HepG2 (cell line): ENCODE results near the gene TMEM198. TPM values are rescaled to one million over a fixed set of nuclear protein-coding genes. Genes with fewer than 3 reads are reported as not detected.

Source experiments
- RBFOX2 ChIP-seq: fragments of 200-400 bp; formaldehyde crosslinking; IDR thresholded peaks from 2 replicates; pipeline ENCODE4 v1.6.1; 2017; ENCODE audit warnings: low read depth, mild to moderate bottlenecking, low read length
- ZNF768 ChIP-seq: sonication (generic); formaldehyde crosslinking; IDR thresholded peaks from 2 replicates; pipeline ENCODE4 v1.4.0; 2020; ENCODE audit warnings: missing genetic modification reagents
- polyA plus RNA-seq, 8 experiments: library from polyadenylated mRNA; depleted of rRNA in 3 of 8; stranded (reverse) in 7 of 8; unstranded in 1 of 8; fragments of >200 nt; fragmentation: Illumina TruSeq in 4 of 8; extraction: Trizol in 4 of 8; gene quantifications; 2 replicates each; pipeline versions ENCODE4 v1.2.1 to v1.2.3, GENCODE V29; 2011 to 2016; ENCODE audit warnings: low read depth in 4 of 8, missing spikeins in 1 of 8, mixed read lengths in 1 of 8; ENCODE audit not compliant: insufficient read depth in 1 of 8
- total RNA-seq, 5 experiments: library from RNA; depleted of rRNA; stranded (reverse); fragments of >200 nt; fragmentation: Illumina TruSeq; extraction: Trizol; gene quantifications; 2 replicates each; pipeline ENCODE4 v1.2.3, GENCODE V29; 2016; ENCODE audit warnings: low read depth in 1 of 5
- TF ChIP-seq, protein P1 (sequence below): sonication (generic); formaldehyde crosslinking; IDR thresholded peaks from 2 replicates; pipeline ENCODE4 v1.4.0; 2020; ENCODE audit warnings: missing genetic modification reagents, mild to moderate bottlenecking, borderline replicate concordance
- TF ChIP-seq, protein P2 (sequence below): sonication (generic); formaldehyde crosslinking; IDR thresholded peaks from 2 replicates; pipeline ENCODE4 v1.4.0; 2020; ENCODE audit warnings: missing genetic modification reagents
- TF ChIP-seq, protein P3 (sequence below): sonication (generic); formaldehyde crosslinking; conservative IDR thresholded peaks from 2 replicates; pipeline ENCODE4 v1.8.0; 2022; ENCODE audit warnings: missing genetic modification reagents

Gene TMEM198
- total and polyA plus RNA-seq, 2 of the 13 experiments (the other 11 are each of a cell fraction or from before 2014, with no cell fraction given): 17.3 to 23.5 TPM

DNA sequence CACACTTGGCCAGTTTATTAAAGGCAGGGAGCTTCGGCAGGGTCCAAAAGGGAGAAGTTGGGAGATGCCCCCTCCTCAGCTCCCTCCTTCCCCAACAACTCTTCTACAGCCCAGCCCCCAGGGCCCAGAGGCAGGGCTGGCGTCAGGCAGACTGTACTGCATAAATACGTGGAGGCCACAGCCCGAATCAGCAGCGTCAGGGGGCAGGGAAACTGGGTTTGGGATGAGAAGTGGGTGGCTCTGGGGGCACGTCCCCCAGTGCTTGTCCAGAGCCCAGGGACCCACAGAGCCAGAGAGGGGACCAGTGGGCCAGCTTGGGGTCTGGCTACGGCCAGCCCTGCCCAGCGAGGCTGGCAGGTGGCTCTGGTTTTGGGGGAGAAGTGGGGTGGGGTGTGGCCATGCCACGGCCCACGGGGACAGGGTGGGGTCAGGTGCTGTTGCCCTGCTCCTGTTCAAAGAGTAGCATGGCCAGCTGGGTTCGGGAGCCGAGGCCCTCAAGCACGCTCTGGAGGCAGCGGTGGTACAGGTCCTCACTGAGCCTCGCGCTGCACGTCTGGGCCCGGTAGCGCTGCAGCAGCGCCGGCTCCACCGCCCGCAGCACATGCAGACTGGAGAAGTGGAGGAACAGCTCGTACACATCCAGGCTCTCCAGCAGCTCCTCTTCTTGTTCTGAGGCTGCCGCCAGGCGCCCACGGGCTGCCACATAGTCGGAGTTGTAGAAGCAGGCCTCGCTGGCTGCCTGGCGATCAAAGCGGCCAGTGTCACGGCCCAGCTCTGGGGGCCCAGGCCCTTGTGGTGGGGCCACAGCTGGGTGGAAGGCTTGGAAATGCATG lies 4.7 kb upstream of the TMEM198 start (continued):
- TF ChIP-seq, protein P1, sequence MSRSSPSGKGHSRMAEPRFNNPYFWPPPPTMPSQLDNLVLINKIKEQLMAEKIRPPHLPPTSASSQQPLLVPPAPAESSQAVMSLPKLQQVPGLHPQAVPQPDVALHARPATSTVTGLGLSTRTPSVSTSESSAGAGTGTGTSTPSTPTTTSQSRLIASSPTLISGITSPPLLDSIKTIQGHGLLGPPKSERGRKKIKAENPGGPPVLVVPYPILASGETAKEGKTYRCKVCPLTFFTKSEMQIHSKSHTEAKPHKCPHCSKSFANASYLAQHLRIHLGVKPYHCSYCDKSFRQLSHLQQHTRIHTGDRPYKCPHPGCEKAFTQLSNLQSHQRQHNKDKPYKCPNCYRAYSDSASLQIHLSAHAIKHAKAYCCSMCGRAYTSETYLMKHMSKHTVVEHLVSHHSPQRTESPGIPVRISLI (CRISPR knock-in tag): no peak
- TF ChIP-seq RBFOX2: peak; percentile 21
- TF ChIP-seq, protein P2, sequence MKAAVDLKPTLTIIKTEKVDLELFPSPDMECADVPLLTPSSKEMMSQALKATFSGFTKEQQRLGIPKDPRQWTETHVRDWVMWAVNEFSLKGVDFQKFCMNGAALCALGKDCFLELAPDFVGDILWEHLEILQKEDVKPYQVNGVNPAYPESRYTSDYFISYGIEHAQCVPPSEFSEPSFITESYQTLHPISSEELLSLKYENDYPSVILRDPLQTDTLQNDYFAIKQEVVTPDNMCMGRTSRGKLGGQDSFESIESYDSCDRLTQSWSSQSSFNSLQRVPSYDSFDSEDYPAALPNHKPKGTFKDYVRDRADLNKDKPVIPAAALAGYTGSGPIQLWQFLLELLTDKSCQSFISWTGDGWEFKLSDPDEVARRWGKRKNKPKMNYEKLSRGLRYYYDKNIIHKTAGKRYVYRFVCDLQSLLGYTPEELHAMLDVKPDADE (CRISPR knock-in tag): 0 out of 2 replicates have a peak, but pooled peaks have one; percentile 43
- TF ChIP-seq ZNF768 (CRISPR knock-in tag): no peak
- TF ChIP-seq, protein P3, sequence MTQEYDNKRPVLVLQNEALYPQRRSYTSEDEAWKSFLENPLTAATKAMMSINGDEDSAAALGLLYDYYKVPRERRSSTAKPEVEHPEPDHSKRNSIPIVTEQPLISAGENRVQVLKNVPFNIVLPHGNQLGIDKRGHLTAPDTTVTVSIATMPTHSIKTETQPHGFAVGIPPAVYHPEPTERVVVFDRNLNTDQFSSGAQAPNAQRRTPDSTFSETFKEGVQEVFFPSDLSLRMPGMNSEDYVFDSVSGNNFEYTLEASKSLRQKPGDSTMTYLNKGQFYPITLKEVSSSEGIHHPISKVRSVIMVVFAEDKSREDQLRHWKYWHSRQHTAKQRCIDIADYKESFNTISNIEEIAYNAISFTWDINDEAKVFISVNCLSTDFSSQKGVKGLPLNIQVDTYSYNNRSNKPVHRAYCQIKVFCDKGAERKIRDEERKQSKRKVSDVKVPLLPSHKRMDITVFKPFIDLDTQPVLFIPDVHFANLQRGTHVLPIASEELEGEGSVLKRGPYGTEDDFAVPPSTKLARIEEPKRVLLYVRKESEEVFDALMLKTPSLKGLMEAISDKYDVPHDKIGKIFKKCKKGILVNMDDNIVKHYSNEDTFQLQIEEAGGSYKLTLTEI (CRISPR knock-in tag): no peak
